ENCODE results near the gene CHTF18. TPM values are rescaled to one million over a fixed set of nuclear protein-coding genes. Genes with fewer than 3 reads are reported as not detected.

The CHTF18 gene
- total and polyA plus RNA-seq, 4 donors: 7.5 to 17.4 (median 14.9) TPM

- ATAC-seq (ENCODE audit: insufficient read depth, low FRiP score): peak; percentile 97
- Histone ChIP-seq H3K9me3 (ENCODE audit: control insufficient read depth in 4 of 4, insufficient read depth in 3 of 4, low read length in 3 of 4) (peaks cover 0 to 7% (median 1%) of the 10 kb centered on the region in 4 donors), H3K27ac (ENCODE audit: low read depth in 1 of 2, low read length in 1 of 2) (peak overlapping the region; percentile 92 to 97), H3K9ac (ENCODE audit: insufficient read depth in 1 of 2, low read length in 2 of 2) (peak overlapping the region; percentile 68), H3K27me3 (ENCODE audit: control insufficient read depth in 3 of 3, insufficient read depth in 3 of 3, low read length in 2 of 3) (peaks cover 0 to 14% (median under 1%) of the 10 kb centered on the region in 3 donors), H3K36me3 (ENCODE audit: control insufficient read depth in 4 of 4, insufficient read depth in 4 of 4, low read length in 4 of 4) (no peaks in the 10 kb centered on the region), H3K4me3 (peak overlapping the region; percentile 85), H3K4me1 (ENCODE audit: control insufficient read depth in 5 of 5, insufficient read depth in 5 of 5, low read length in 5 of 5) (peaks cover 0 to 6% (median 2%) of the 10 kb centered on the region in 5 donors)
- peak; percentile 95 to 97 (median 96) for DNase-seq
- WGBS, 2 donors: 6 to 9% methylated on average over 62 to 80 of the region's 80 CpGs
- TF ChIP-seq, protein P1, sequence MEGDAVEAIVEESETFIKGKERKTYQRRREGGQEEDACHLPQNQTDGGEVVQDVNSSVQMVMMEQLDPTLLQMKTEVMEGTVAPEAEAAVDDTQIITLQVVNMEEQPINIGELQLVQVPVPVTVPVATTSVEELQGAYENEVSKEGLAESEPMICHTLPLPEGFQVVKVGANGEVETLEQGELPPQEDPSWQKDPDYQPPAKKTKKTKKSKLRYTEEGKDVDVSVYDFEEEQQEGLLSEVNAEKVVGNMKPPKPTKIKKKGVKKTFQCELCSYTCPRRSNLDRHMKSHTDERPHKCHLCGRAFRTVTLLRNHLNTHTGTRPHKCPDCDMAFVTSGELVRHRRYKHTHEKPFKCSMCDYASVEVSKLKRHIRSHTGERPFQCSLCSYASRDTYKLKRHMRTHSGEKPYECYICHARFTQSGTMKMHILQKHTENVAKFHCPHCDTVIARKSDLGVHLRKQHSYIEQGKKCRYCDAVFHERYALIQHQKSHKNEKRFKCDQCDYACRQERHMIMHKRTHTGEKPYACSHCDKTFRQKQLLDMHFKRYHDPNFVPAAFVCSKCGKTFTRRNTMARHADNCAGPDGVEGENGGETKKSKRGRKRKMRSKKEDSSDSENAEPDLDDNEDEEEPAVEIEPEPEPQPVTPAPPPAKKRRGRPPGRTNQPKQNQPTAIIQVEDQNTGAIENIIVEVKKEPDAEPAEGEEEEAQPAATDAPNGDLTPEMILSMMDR (IDR thresholded peaks at IDR 0.05; ENCODE audit: control extremely low read depth, extremely low read depth): no peak
Observed at GRCh38 chr16:807347-808084, 19.1 kb downstream of the CHTF18 start.

- 32 to 41% methylated on average over 19 of the region's 19 CpGs for WGBS, 2 donors
- TF ChIP-seq, protein P1 (IDR thresholded peaks at IDR 0.05; ENCODE audit: control extremely low read depth, extremely low read depth): no peak
- Histone ChIP-seq H3K4me1 (ENCODE audit: control insufficient read depth in 5 of 5, insufficient read depth in 5 of 5, low read length in 5 of 5) (peaks cover 0 to 6% (median 2%) of the 10 kb centered on the region in 5 donors), H3K9me3 (ENCODE audit: control insufficient read depth in 4 of 4, insufficient read depth in 3 of 4, low read length in 3 of 4) (peaks cover 0 to 7% (median 1%) of the 10 kb centered on the region in 4 donors), H3K27me3 (ENCODE audit: control insufficient read depth in 3 of 3, insufficient read depth in 3 of 3, low read length in 2 of 3) (peaks cover 0 to 14% (median 4%) of the 10 kb centered on the region in 3 donors), H3K4me3 (peak overlapping the region; percentile 38), H3K9ac (ENCODE audit: insufficient read depth in 1 of 2, low read length in 2 of 2) (peak overlapping the region in 1 of 2 donors; percentile 68), H3K27ac (ENCODE audit: low read depth in 1 of 2, low read length in 1 of 2) (peak overlapping the region; percentile 30 to 32), H3K36me3 (ENCODE audit: control insufficient read depth in 4 of 4, insufficient read depth in 4 of 4, low read length in 4 of 4) (no peaks in the 10 kb centered on the region)
- DNase-seq: no peak
- no peak for ATAC-seq (ENCODE audit: insufficient read depth, low FRiP score)
Observed at GRCh38 chr16:808085-808386, 19.6 kb downstream of the CHTF18 start.

GRCh38 chr16:813204-813915, 24.9 kb downstream of the CHTF18 start:
- Histone ChIP-seq H3K36me3 (ENCODE audit: control insufficient read depth in 4 of 4, insufficient read depth in 4 of 4, low read length in 4 of 4) (no peaks in the 10 kb centered on the region), H3K27ac (ENCODE audit: low read depth in 1 of 2, low read length in 1 of 2) (no peak overlapping the region), H3K9me3 (ENCODE audit: control insufficient read depth in 4 of 4, insufficient read depth in 3 of 4, low read length in 3 of 4) (peaks cover 0 to 12% (median 1%) of the 10 kb centered on the region in 4 donors), H3K4me1 (ENCODE audit: control insufficient read depth in 5 of 5, insufficient read depth in 5 of 5, low read length in 5 of 5) (peaks cover 0 to 4% (median 1%) of the 10 kb centered on the region in 5 donors), H3K9ac (ENCODE audit: insufficient read depth in 1 of 2, low read length in 2 of 2) (no peak overlapping the region), H3K4me3 (no peak overlapping the region), H3K27me3 (ENCODE audit: control insufficient read depth in 3 of 3, insufficient read depth in 3 of 3, low read length in 2 of 3) (peaks cover 3 to 28% (median 24%) of the 10 kb centered on the region in 3 donors)
- ATAC-seq (ENCODE audit: insufficient read depth, low FRiP score) (no peak), DNase-seq (peak in 2 of 3 donors; percentile 35 to 38)
- 10 to 15% methylated on average over 64 to 67 of the region's 67 CpGs for WGBS, 2 donors
- TF ChIP-seq, protein P1 (IDR thresholded peaks at IDR 0.05; ENCODE audit: control extremely low read depth, extremely low read depth): peak; percentile 26

Measured in lung (tissue), 12 donors.